Mucosa of descending colon (tissue), 3 donors: Measurements from ENCODE around the gene ADAM22. TPM values are rescaled to one million over a fixed set of nuclear protein-coding genes. Genes with fewer than 3 reads are reported as not detected.

Experiments
- ATAC-seq: fragments of 200-7000 bp; cut with Tn5 transposase; one replicate; pipeline ENCODE4 v1.9.1; 2020; ENCODE audit warnings: mild to moderate bottlenecking, moderate library complexity
- DNase-seq, 3 donors: peaks; one replicate each; pipeline ENCODE4 v3.0.0-alpha.2; 2020
- H3K36me3 ChIP-seq: fragments of 200-600 bp; one replicate; pipeline ENCODE4 v1.8.0; 2021; ENCODE audit warnings: low read depth, mild to moderate bottlenecking
- H3K4me1 ChIP-seq: fragments of 200-600 bp; one replicate; pipeline ENCODE4 v1.8.0; 2021; ENCODE audit warnings: low read depth, mild to moderate bottlenecking
- H3K4me3 ChIP-seq: fragments of 200-600 bp; one replicate; pipeline ENCODE4 v1.8.0; 2021; ENCODE audit warnings: mild to moderate bottlenecking
- H3K9me3 ChIP-seq: fragments of 200-600 bp; one replicate; pipeline ENCODE4 v1.8.0; 2021; ENCODE audit warnings: mild to moderate bottlenecking
- CTCF ChIP-seq: fragments of 200-600 bp; IDR thresholded peaks from one replicate; pipeline ENCODE4 v1.8.0; 2022; ENCODE audit warnings: antibody characterized with exemption, mild to moderate bottlenecking
- intact Hi-C, 2 donors: fragments of 100-400 bp; cut with DNase I in 1 of 2; cut with micrococcal nuclease in 1 of 2; formaldehyde crosslinking; loops; one replicate each; pipeline versions ENCODE4 v1.11.0 to v1.11.1; 2022; cut with DNase I, micrococcal nuclease
- total RNA-seq, 3 donors: library from RNA; stranded (reverse); fragmentation: NEBNext Ultra II Directional in 2 of 3; extraction: Animal tissue kit (Norgen Biotek cat#: 25700) in 2 of 3; gene quantifications; one replicate each; pipeline versions ENCODE4 v1.2.1 to v1.2.4, GENCODE V29; 2021 to 2023
- donor health status: DM: no; HTN: no; CAD: no; lungs with moderate emphysema.
- donor health status: DM: no; HTN: no; CAD: no.
- donor health status: DM: no; HTN: yes; CAD: no.

Gene ADAM22
- total RNA-seq, 3 donors from 2014 or later: 1.8 to 4.6 (median 3.7) TPM

DNA sequence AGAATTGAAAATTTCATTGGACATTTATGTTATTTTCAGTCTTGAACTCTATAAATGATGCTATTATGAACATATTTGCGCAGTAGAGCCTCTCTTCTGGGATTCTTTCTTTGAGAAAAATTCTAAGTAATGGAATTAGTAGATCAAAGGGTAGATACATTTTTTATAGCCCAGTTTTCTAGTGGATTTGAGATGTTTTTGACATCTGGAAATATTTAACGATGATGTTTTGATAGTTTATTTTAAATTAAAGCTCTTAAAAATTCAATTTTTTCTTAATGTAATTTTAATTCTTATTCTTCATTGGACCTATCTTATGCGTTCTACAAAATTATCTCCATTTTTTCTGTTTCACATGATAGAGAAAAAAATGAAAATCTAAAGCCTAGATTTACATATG lies 103.0 kb downstream of the ADAM22 start:
- Histone ChIP-seq H3K36me3 (no peaks in the 10 kb centered on the region), H3K4me1 (no peaks in the 10 kb centered on the region), H3K9me3 (peaks cover 2% of the 10 kb centered on the region), H3K4me3 (no peak overlapping the region)
- no peak for TF ChIP-seq CTCF
- DNase-seq: no peak
- ATAC-seq: no peak
- intact Hi-C loops: no loop called here

- intact Hi-C loops: no loop called here
- ATAC-seq: no peak
- H3K9me3 ChIP-seq: no peaks in the 10 kb centered on the region
- no peaks in the 10 kb centered on the region for H3K36me3 ChIP-seq
- TF ChIP-seq CTCF: no peak
- no peak overlapping the region for H3K4me3 ChIP-seq
- H3K4me1 ChIP-seq: peaks cover 3% of the 10 kb centered on the region
- no peak for DNase-seq
These were observed 106.6 kb downstream of the ADAM22 start for GRCh38 chr7:88040694-88041093.

DNA sequence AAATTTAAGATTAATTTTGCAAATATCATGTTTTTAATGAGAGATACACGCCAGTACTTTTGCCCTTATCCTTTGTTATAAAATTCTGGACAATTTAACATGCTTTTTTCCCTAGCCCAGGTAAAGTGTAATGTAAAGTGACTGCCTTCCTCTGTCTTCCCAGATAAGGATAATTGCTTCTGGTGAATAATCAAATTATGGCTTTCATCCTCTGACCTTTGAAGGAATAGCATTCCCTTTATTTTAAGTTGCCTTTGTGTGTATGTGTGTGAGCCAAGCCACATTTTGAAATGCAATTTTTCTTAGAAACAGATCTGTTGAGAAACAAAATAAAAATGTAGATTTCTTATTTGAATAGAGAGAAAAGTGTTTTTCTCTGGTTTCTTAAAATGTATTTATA lies 107.5 kb downstream of the ADAM22 start:
- intact Hi-C loops: no loop called here
- H3K36me3 ChIP-seq: no peaks in the 10 kb centered on the region
- TF ChIP-seq CTCF: no peak
- H3K9me3 ChIP-seq: no peaks in the 10 kb centered on the region
- no peak for ATAC-seq
- no peak overlapping the region for H3K4me3 ChIP-seq
- H3K4me1 ChIP-seq: peaks cover 9% of the 10 kb centered on the region
- DNase-seq: no peak

DNA sequence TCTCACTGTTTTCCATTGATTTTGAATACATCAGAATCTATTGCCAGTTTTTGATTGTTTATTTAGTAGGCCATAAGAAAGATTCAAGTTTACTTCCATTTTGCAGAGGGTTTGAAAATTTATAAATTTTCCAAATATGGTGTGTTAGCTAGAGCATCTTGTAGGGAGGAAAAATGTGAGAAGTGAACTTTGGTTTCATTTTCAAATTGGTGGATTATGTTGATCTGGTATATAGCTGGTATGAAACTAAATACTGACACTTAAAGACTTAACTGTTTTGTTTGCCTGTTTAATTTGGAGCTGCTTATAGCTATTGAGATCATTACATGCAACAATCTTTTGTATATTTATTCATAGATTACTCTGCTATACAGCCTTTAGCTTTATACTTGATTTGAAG lies 108.1 kb downstream of the ADAM22 start:
- intact Hi-C loops: no loop called here
- Histone ChIP-seq H3K9me3 (no peaks in the 10 kb centered on the region), H3K4me1 (peaks cover 9% of the 10 kb centered on the region), H3K36me3 (no peaks in the 10 kb centered on the region), H3K4me3 (no peak overlapping the region)
- ATAC-seq: no peak
- no peak for DNase-seq
- no peak for TF ChIP-seq CTCF

DNA sequence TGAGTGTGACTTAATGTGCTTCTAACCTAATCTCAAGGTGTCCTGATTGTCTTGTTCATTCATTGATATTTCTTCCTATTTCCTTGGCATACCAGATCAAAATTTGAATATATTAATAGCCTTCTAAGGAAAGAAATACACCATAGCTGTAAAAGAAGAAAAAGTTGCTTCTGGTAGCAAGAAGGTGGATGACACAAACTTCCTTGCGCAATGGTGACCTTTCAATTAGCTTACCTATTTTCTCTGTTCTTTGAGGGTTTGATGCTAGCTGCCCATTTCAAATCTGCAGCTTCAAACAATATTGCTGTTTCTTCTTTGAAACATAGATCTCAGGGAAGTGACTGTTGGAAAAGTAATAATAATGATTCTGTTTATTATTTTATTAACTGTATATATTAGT lies 108.8 kb downstream of the ADAM22 start:
- ATAC-seq (no peak), DNase-seq (no peak)
- H3K4me3 ChIP-seq: no peak overlapping the region
- H3K36me3 ChIP-seq: no peaks in the 10 kb centered on the region
- no peak for TF ChIP-seq CTCF
- H3K4me1 ChIP-seq: peaks cover 9% of the 10 kb centered on the region
- intact Hi-C loops: no loop called here
- H3K9me3 ChIP-seq: no peaks in the 10 kb centered on the region

- no peak overlapping the region for H3K4me3 ChIP-seq
- no peak for TF ChIP-seq CTCF
- intact Hi-C loops: no loop called here
- H3K36me3 ChIP-seq: no peaks in the 10 kb centered on the region
- peaks cover 9% of the 10 kb centered on the region for H3K4me1 ChIP-seq
- ATAC-seq: no peak
- DNase-seq: no peak
- H3K9me3 ChIP-seq: no peaks in the 10 kb centered on the region
These were observed 110.0 kb downstream of the ADAM22 start for GRCh38 chr7:88044069-88044468.
